ENCODE results near the gene IGSF6. TPM values are rescaled to one million over a fixed set of nuclear protein-coding genes. Genes with fewer than 3 reads are reported as not detected.

IGSF6 gene
- total and polyA plus RNA-seq, 2 of the 13 experiments (the other 11 are each of a cell fraction or from before 2014, with no cell fraction given) = not detected

DNA sequence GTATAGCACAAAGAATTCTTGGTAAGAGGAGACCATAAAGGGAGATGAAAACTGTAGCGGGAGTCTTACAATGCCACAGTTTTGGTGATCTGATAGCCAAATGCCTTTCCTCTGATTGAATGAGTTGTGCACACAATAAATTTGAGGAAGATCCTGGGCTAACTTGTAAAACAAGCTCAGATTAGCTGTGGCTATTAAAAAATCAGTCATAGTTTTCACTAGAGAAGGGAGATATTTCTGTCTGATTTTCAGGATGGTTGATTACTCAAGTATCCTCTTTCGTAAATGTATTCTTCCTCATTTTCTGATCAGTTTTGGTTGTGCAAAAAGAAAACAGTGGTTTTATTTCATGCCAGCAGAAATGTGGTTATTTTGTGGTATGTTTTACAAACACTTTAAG, 62.1 kb downstream of the IGSF6 start:
- Histone ChIP-seq H3K36me3 (replicated peaks in 1 of 2; ENCODE audit: control insufficient read depth in 1 of 2, insufficient read depth in 2 of 2, low read length in 2 of 2) (no peaks in the 10 kb centered on the region), H2AFZ (ENCODE audit: low read length) (no peak overlapping the region), H3K79me2 (ENCODE audit: insufficient read depth, low read length) (no peaks in the 10 kb centered on the region), H3K27ac (ENCODE audit: extremely low read length, insufficient read depth, low read length) (no peak overlapping the region), H3K4me2 (ENCODE audit: low read depth, low read length) (no peak overlapping the region), H3K9ac (ENCODE audit: insufficient read depth, low read depth, low read length) (no peak overlapping the region), H3K4me3 (replicated peaks in 1 of 3; ENCODE audit: insufficient read depth in 1 of 3, low read depth in 2 of 3, low read length in 3 of 3) (no peak overlapping the region), H3K27me3 (ENCODE audit: control insufficient read depth in 1 of 2, insufficient read depth in 2 of 2, low read length in 2 of 2) (peaks cover 0 to 20% of the 10 kb centered on the region in 2 experiments; a peak in 2 of 5 replicates), H3K9me3 (ENCODE audit: low read length) (no peaks in the 10 kb centered on the region), H4K20me1 (ENCODE audit: insufficient read depth, low read length) (no peaks in the 10 kb centered on the region), H3K4me1 (ENCODE audit: insufficient read depth, low read length) (no peaks in the 10 kb centered on the region; the same call in 1 of the 2 replicates)
- CTCF ChIA-PET (ENCODE audit: low intra/inter-chr PET ratio, low total read pairs) = no interaction called here
- in situ Hi-C loops (cut with HindIII; ENCODE audit: extremely low pct_ligation_motif_present, low pct_unique_long_range_greater_than_20kb) = no loop called here
- FAIRE-seq = no peak
- TF ChIP-seq CBX2 (IDR thresholded peaks at IDR 0.05; ENCODE audit: low read depth, low read length) (0 out of 2 replicates have a peak, but pooled peaks have one; percentile 1), CBX2 (CRISPR knock-in tag; IDR thresholded peaks at IDR 0.05; ENCODE audit: low read depth) (no peak), TBL1XR1 (IDR thresholded peaks at IDR 0.05; ENCODE audit: borderline replicate concordance, low read length, partially characterized antibody) (no peak)
- ATAC-seq = no peak
- no TSS peak for BruUV-seq (replicated peaks)
- intact Hi-C loops (cut with micrococcal nuclease; ENCODE audit: unreplicated experiment) = no loop called here
- 46% methylated on average over 2 of the region's 2 CpGs for WGBS (ENCODE audit: low lambda C conversion rate)
- POLR2A ChIA-PET = no interaction called here
- DNase-seq (ENCODE audit: low spot score) = no peak

DNA sequence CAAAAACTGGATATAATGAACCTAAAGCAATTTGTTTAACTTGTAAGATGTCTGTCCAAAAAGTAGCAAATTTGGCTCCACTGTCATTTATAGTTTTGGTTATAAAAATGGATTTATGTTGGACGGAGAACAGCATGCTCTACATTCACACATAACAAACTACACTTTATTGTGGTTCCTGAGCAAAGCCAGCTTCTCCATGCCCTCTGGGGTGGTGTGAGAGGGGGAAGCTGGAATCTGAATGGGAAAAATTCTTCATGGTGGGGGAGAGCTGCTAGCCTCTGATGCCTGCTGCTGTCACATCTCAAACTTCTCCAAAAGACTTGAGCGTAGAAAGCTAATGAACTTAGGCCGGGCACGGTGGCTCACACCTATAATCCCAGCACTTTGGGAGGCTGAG, 62.9 kb downstream of the IGSF6 start:
- H3K9ac ChIP-seq (ENCODE audit: insufficient read depth, low read depth, low read length) = no peak overlapping the region
- in situ Hi-C loops (cut with HindIII; ENCODE audit: extremely low pct_ligation_motif_present, low pct_unique_long_range_greater_than_20kb) = no loop called here
- FAIRE-seq (no peak), ATAC-seq (no peak), DNase-seq (ENCODE audit: low spot score) (no peak)
- TF ChIP-seq ZNF20 (CRISPR knock-in tag; IDR thresholded peaks at IDR 0.05) (no peak), REL (CRISPR knock-in tag; conservative IDR thresholded peaks at IDR 0.05) (no peak), ZNF891 (CRISPR knock-in tag; IDR thresholded peaks at IDR 0.05) (no peak), NFKB2 (CRISPR knock-in tag; IDR thresholded peaks at IDR 0.05; ENCODE audit: borderline replicate concordance) (no peak), U2AF1 (optimal IDR thresholded peaks at IDR 0.05; ENCODE audit: low read depth, low read length) (no peak), CREM (IDR thresholded peaks at IDR 0.05) (no peak), CREM (CRISPR knock-in tag; IDR thresholded peaks at IDR 0.05) (no peak), BORCS8-MEF2B (CRISPR knock-in tag; IDR thresholded peaks at IDR 0.05) (no peak), ARHGAP35 (CRISPR knock-in tag; IDR thresholded peaks at IDR 0.05; ENCODE audit: borderline replicate concordance) (no peak), NFE2L2 (IDR thresholded peaks at IDR 0.05; ENCODE audit: low read length) (no peak), SIN3B (IDR thresholded peaks at IDR 0.05; ENCODE audit: low read length) (no peak), ZNF780A (CRISPR knock-in tag; IDR thresholded peaks at IDR 0.05) (no peak)
- H3K27me3 ChIP-seq (ENCODE audit: control insufficient read depth in 1 of 2, insufficient read depth in 2 of 2, low read length in 2 of 2) = peaks cover 0 to 20% of the 10 kb centered on the region in 2 experiments; a peak in 2 of 5 replicates
- no peaks in the 10 kb centered on the region for H3K9me3 ChIP-seq (ENCODE audit: low read length)
- ChIA-PET CTCF (ENCODE audit: low intra/inter-chr PET ratio, low total read pairs) (no interaction called here), POLR2A (no interaction called here)
- H4K20me1 ChIP-seq (ENCODE audit: insufficient read depth, low read length) = no peaks in the 10 kb centered on the region
- no peak overlapping the region for H2AFZ ChIP-seq (ENCODE audit: low read length)
- no peaks in the 10 kb centered on the region for H3K79me2 ChIP-seq (ENCODE audit: insufficient read depth, low read length)
- BruUV-seq (replicated peaks) = no TSS peak
- intact Hi-C loops (cut with micrococcal nuclease; ENCODE audit: unreplicated experiment) = no loop called here
- 34% methylated on average over 4 of the region's 4 CpGs for WGBS (ENCODE audit: low lambda C conversion rate)
- H3K4me3 ChIP-seq (replicated peaks in 1 of 3; ENCODE audit: insufficient read depth in 1 of 3, low read depth in 2 of 3, low read length in 3 of 3) = no peak overlapping the region
- H3K27ac ChIP-seq (ENCODE audit: extremely low read length, insufficient read depth, low read length) = no peak overlapping the region
- no peak overlapping the region for H3K4me2 ChIP-seq (ENCODE audit: low read depth, low read length)
- 0 out of 2 replicates have a peak, but pooled peaks cover 2% of the 10 kb centered on the region for H3K4me1 ChIP-seq (ENCODE audit: insufficient read depth, low read length)
- no peaks in the 10 kb centered on the region for H3K36me3 ChIP-seq (replicated peaks in 1 of 2; ENCODE audit: control insufficient read depth in 1 of 2, insufficient read depth in 2 of 2, low read length in 2 of 2)
